ENCODE data around the gene TACC2.

The TACC2 gene

DNA sequence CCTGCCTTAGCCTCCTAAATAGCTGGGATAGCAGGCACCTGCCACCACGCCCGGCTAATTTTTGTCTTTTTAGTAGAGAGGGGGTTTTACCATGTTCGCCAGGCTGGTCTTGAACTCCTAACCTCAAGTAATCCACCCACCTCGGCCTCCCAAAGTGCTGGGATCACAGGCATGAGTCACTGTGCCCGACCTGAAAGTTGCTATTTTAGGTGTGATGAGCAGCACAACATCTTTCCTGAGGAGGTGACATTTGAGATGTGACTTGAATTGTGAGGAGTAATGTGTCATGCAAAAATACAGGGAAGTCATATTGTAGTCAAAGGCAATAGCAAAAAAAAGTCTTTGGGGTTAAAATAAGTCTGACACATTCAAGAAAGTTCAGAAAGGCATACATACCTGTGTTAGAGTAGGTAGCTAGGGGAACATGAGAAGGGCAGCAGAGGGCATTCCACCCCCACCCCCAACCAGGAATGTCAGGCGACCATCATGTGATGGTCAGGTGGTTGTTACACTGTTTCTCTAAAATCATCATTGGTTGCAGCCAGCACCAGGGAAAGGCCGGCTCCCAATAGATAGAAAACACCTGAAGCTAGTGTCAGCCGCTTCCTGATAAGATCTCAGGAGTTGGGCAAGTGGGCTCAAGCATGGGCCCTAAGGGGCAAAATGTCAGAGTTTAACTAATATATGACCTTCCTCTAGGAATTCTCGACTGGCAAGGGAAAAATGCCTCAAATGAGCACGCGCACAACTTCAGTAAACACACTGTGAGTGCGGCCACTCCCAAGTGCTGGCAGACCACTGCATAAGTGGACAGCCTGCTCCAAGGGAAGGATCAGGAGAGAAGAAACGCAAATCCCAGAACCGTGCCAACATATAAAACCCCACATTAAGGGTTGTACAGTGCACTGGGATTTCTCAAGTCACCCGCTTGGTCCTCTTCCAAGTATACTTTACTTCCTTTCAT is at the start of gene TACC2:
TACC2 (plus strand) TSS at position 803 of the 964 bp plus-strand sequence. CDS start 32,819 bp downstream, outside the sequence.
- no peaks in the 10 kb centered on the region for H3K27me3 ChIP-seq (ENCODE audit: control insufficient read depth in 1 of 2, insufficient read depth in 2 of 2, low read length in 2 of 2)
- no peaks in the 10 kb centered on the region for H3K36me3 ChIP-seq (ENCODE audit: control insufficient read depth in 2 of 2, insufficient read depth in 2 of 2, low read length in 2 of 2)
- H3K4me1 ChIP-seq (ENCODE audit: control insufficient read depth, insufficient read depth, low read length), result peaks cover 10% of the 10 kb centered on the region
- peak within 1 kb of the TSS; percentile 80 for H3K27ac ChIP-seq (ENCODE audit: low read length)
- H3K9ac ChIP-seq (ENCODE audit: low read length in 2 of 2), result no peak within 1 kb of the TSS
- H3K9me3 ChIP-seq (ENCODE audit: control insufficient read depth in 2 of 2, low read length in 2 of 2), result peaks cover 4 to 5% of the 10 kb centered on the region in 2 donors
- H3K4me3 ChIP-seq (ENCODE audit: low read length in 2 of 2), result no peak within 1 kb of the TSS

DNA sequence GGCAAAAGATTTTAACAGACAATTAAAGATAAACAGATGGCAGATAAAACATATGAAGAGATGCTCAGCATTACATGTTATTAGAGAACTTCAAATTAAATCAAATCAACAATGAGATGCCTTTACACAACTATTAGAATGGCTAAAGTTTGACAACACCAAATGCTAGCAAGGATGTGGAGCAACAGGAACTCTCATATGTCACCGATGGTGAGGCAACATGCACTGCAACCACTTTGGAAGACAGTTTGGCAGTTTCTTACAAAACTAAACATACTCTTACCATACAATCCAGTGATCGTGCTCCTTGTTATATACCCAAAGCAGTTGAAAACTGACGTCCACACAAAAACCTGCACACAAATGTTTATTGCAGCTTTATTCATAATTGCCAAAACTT is 47.4 kb upstream of the TACC2 start:
- Histone ChIP-seq H3K27me3 (ENCODE audit: control insufficient read depth in 1 of 2, insufficient read depth in 2 of 2, low read length in 2 of 2) (no peaks in the 10 kb centered on the region), H3K9ac (ENCODE audit: low read length in 2 of 2) (no peak overlapping the region), H3K36me3 (ENCODE audit: control insufficient read depth in 2 of 2, insufficient read depth in 2 of 2, low read length in 2 of 2) (no peaks in the 10 kb centered on the region), H3K4me1 (ENCODE audit: control insufficient read depth, insufficient read depth, low read length) (peaks cover 6% of the 10 kb centered on the region), H3K4me3 (ENCODE audit: low read length in 2 of 2) (no peak overlapping the region), H3K9me3 (ENCODE audit: control insufficient read depth in 2 of 2, low read length in 2 of 2) (no peaks in the 10 kb centered on the region), H3K27ac (ENCODE audit: low read length) (no peak overlapping the region)

- Histone ChIP-seq H3K9ac (ENCODE audit: low read length in 2 of 2) (no peak overlapping the region), H3K9me3 (ENCODE audit: control insufficient read depth in 2 of 2, low read length in 2 of 2) (no peaks in the 10 kb centered on the region), H3K27ac (ENCODE audit: low read length) (no peak overlapping the region), H3K27me3 (ENCODE audit: control insufficient read depth in 1 of 2, insufficient read depth in 2 of 2, low read length in 2 of 2) (no peaks in the 10 kb centered on the region), H3K4me1 (ENCODE audit: control insufficient read depth, insufficient read depth, low read length) (peaks cover 6% of the 10 kb centered on the region), H3K36me3 (ENCODE audit: control insufficient read depth in 2 of 2, insufficient read depth in 2 of 2, low read length in 2 of 2) (no peaks in the 10 kb centered on the region), H3K4me3 (ENCODE audit: low read length in 2 of 2) (no peak overlapping the region)
Measured at GRCh38 chr10:121942749-121943416, 46.1 kb upstream of the TACC2 start.

- no peak overlapping the region for H3K9ac ChIP-seq (ENCODE audit: low read length in 2 of 2)
- no peaks in the 10 kb centered on the region for H3K36me3 ChIP-seq (ENCODE audit: control insufficient read depth in 2 of 2, insufficient read depth in 2 of 2, low read length in 2 of 2)
- peaks cover 10% of the 10 kb centered on the region for H3K4me1 ChIP-seq (ENCODE audit: control insufficient read depth, insufficient read depth, low read length)
- no peaks in the 10 kb centered on the region for H3K27me3 ChIP-seq (ENCODE audit: control insufficient read depth in 1 of 2, insufficient read depth in 2 of 2, low read length in 2 of 2)
- H3K27ac ChIP-seq (ENCODE audit: low read length), result no peak overlapping the region
- no peak overlapping the region for H3K4me3 ChIP-seq (ENCODE audit: low read length in 2 of 2)
- H3K9me3 ChIP-seq (ENCODE audit: control insufficient read depth in 2 of 2, low read length in 2 of 2), result no peaks in the 10 kb centered on the region
Measured at GRCh38 chr10:121947343-121948330, 41.3 kb upstream of the TACC2 start.

DNA sequence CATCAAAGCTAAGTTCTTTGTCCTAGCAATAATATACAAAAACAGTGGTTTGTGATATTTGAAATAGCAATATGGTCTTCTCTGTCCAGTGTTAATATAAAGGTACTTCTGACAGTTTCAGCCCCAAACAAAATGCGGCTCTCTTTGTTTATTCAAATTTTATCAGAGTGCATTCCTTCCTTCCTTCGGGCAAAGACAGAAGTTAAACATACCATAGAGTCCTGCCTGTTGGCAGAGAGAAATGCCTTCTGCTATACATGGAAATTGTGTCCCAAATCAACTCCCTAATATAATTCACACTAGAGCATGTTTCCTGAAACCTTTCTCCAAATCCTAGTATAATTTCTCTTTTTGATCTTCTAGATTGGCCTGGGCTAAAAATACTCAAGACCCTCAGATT is 39.9 kb upstream of the TACC2 start:
- Histone ChIP-seq H3K4me3 (ENCODE audit: low read length in 2 of 2) (no peak overlapping the region), H3K27ac (ENCODE audit: low read length) (no peak overlapping the region), H3K4me1 (ENCODE audit: control insufficient read depth, insufficient read depth, low read length) (peaks cover 4% of the 10 kb centered on the region), H3K36me3 (ENCODE audit: control insufficient read depth in 2 of 2, insufficient read depth in 2 of 2, low read length in 2 of 2) (no peaks in the 10 kb centered on the region), H3K9ac (ENCODE audit: low read length in 2 of 2) (no peak overlapping the region), H3K27me3 (ENCODE audit: control insufficient read depth in 1 of 2, insufficient read depth in 2 of 2, low read length in 2 of 2) (no peaks in the 10 kb centered on the region), H3K9me3 (ENCODE audit: control insufficient read depth in 2 of 2, low read length in 2 of 2) (no peaks in the 10 kb centered on the region)

GRCh38 chr10:121949451-121949850 is 39.5 kb upstream of the TACC2 start:
- no peak overlapping the region for H3K4me3 ChIP-seq (ENCODE audit: low read length in 2 of 2)
- H3K4me1 ChIP-seq (ENCODE audit: control insufficient read depth, insufficient read depth, low read length), result peaks cover 4% of the 10 kb centered on the region
- H3K36me3 ChIP-seq (ENCODE audit: control insufficient read depth in 2 of 2, insufficient read depth in 2 of 2, low read length in 2 of 2), result no peaks in the 10 kb centered on the region
- H3K27me3 ChIP-seq (ENCODE audit: control insufficient read depth in 1 of 2, insufficient read depth in 2 of 2, low read length in 2 of 2), result no peaks in the 10 kb centered on the region
- no peaks in the 10 kb centered on the region for H3K9me3 ChIP-seq (ENCODE audit: control insufficient read depth in 2 of 2, low read length in 2 of 2)
- H3K9ac ChIP-seq (ENCODE audit: low read length in 2 of 2), result no peak overlapping the region
- no peak overlapping the region for H3K27ac ChIP-seq (ENCODE audit: low read length)

- Histone ChIP-seq H3K27me3 (ENCODE audit: control insufficient read depth in 1 of 2, insufficient read depth in 2 of 2, low read length in 2 of 2) (no peaks in the 10 kb centered on the region), H3K4me1 (ENCODE audit: control insufficient read depth, insufficient read depth, low read length) (peaks cover 4% of the 10 kb centered on the region), H3K4me3 (ENCODE audit: low read length in 2 of 2) (no peak overlapping the region), H3K9me3 (ENCODE audit: control insufficient read depth in 2 of 2, low read length in 2 of 2) (no peaks in the 10 kb centered on the region), H3K9ac (ENCODE audit: low read length in 2 of 2) (no peak overlapping the region), H3K36me3 (ENCODE audit: control insufficient read depth in 2 of 2, insufficient read depth in 2 of 2, low read length in 2 of 2) (peaks cover 13 to 14% of the 10 kb centered on the region in 2 donors), H3K27ac (ENCODE audit: low read length) (no peak overlapping the region)
Measured at GRCh38 chr10:121952226-121952625, 36.7 kb upstream of the TACC2 start.

DNA sequence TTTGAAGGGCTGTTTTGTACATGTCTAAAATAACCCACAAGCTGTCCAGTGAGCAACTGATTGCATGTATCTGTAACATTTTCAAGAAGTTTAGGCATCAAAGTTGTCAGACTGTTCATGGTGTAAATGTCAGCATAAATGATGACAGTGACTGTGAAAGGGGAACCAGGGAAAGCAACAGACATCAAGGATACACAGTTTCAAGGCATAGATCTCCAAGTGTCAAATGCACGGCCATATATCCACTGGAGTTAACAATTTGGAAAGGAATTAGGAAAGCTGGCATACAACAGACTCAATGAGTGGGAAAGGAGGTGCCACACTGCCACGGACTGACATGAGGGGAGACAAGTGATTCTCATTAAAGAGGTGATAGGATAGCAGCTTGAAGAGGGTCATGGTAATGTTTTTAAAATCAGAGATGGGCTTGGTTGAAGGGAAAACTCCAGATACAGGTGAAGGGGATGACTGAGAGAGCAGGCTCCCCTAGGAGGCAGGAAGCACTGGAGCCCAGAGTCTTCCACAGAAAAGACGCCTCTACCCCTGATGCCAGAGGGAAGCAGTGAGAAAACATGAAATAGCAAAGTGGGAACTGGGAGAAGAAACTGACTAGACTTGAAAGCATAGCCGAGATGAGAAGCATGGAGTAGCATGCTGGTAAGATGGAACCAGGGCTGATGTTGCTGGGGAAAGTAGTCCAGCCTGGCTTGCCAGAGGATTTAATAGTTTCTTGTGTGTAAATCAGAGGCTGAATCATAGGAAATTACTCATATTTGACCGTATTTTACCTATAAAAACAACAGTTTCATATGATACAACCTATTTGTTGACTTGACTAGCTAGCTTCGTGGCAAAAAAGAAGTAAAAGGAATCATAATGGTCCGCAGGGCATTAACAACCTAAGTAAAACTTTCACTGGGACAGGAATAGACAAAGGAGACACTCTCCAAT is 32.6 kb upstream of the TACC2 start:
- H3K9ac ChIP-seq (ENCODE audit: low read length in 2 of 2), result no peak overlapping the region
- H3K4me3 ChIP-seq (ENCODE audit: low read length in 2 of 2), result no peak overlapping the region
- no peaks in the 10 kb centered on the region for H3K9me3 ChIP-seq (ENCODE audit: control insufficient read depth in 2 of 2, low read length in 2 of 2)
- peaks cover 17 to 36% of the 10 kb centered on the region in 2 donors for H3K36me3 ChIP-seq (ENCODE audit: control insufficient read depth in 2 of 2, insufficient read depth in 2 of 2, low read length in 2 of 2)
- H3K4me1 ChIP-seq (ENCODE audit: control insufficient read depth, insufficient read depth, low read length), result no peaks in the 10 kb centered on the region
- H3K27me3 ChIP-seq (ENCODE audit: control insufficient read depth in 1 of 2, insufficient read depth in 2 of 2, low read length in 2 of 2), result no peaks in the 10 kb centered on the region
- H3K27ac ChIP-seq (ENCODE audit: low read length), result no peak overlapping the region

GRCh38 chr10:121959671-121960070 is 29.3 kb upstream of the TACC2 start:
- no peak overlapping the region for H3K9ac ChIP-seq (ENCODE audit: low read length in 2 of 2)
- no peak overlapping the region for H3K27ac ChIP-seq (ENCODE audit: low read length)
- no peaks in the 10 kb centered on the region for H3K4me1 ChIP-seq (ENCODE audit: control insufficient read depth, insufficient read depth, low read length)
- no peaks in the 10 kb centered on the region for H3K27me3 ChIP-seq (ENCODE audit: control insufficient read depth in 1 of 2, insufficient read depth in 2 of 2, low read length in 2 of 2)
- no peaks in the 10 kb centered on the region for H3K9me3 ChIP-seq (ENCODE audit: control insufficient read depth in 2 of 2, low read length in 2 of 2)
- no peak overlapping the region for H3K4me3 ChIP-seq (ENCODE audit: low read length in 2 of 2)
- peaks cover 21 to 49% of the 10 kb centered on the region in 2 donors for H3K36me3 ChIP-seq (ENCODE audit: control insufficient read depth in 2 of 2, insufficient read depth in 2 of 2, low read length in 2 of 2)
